Lung (tissue), 16 donors: ENCODE measurements around the gene ADIG. TPM values are rescaled to one million over a fixed set of nuclear protein-coding genes. Genes with fewer than 3 reads are reported as not detected.

Experiments used
- ATAC-seq: fragments of 200-7000 bp; cut with Tn5 transposase; one replicate; pipeline ENCODE4 v1.9.1; 2020; ENCODE audit warnings: moderate number of reproducible peaks; ENCODE audit not compliant: insufficient read depth, low FRiP score
- DNase-seq, 3 donors: peaks; one replicate each; pipeline ENCODE4 v3.0.0-alpha.2; 2013 to 2017
- H3K27ac ChIP-seq, 2 donors: one replicate each; pipeline ENCODE4 v1.5.1; 2013; ENCODE audit warnings: mild to moderate bottlenecking in 2 of 2, moderate library complexity in 2 of 2, control low read depth in 1 of 2, inconsistent platforms in 1 of 2, low read depth in 1 of 2, low read length in 1 of 2
- H3K27me3 ChIP-seq, 3 donors: one replicate each; pipeline ENCODE4 v1.5.1; 2013; ENCODE audit warnings: low read length in 2 of 3; ENCODE audit not compliant: control insufficient read depth in 3 of 3, insufficient read depth in 3 of 3
- H3K36me3 ChIP-seq, 4 donors: one replicate each; pipeline ENCODE4 v1.5.1; 2013; ENCODE audit warnings: low read length in 4 of 4, mild to moderate bottlenecking in 1 of 4, moderate library complexity in 1 of 4; ENCODE audit not compliant: control insufficient read depth in 4 of 4, insufficient read depth in 4 of 4
- H3K4me1 ChIP-seq, 5 donors: one replicate each; pipeline ENCODE4 v1.5.1; 2013; ENCODE audit warnings: low read length in 5 of 5, mild to moderate bottlenecking in 2 of 5, moderate library complexity in 1 of 5; ENCODE audit not compliant: control insufficient read depth in 5 of 5, insufficient read depth in 5 of 5
- H3K4me3 ChIP-seq: one replicate; pipeline ENCODE4 v1.5.1; 2013; ENCODE audit warnings: mild to moderate bottlenecking, control low read depth, moderate library complexity
- H3K9ac ChIP-seq, 2 donors: one replicate each; pipeline ENCODE4 v1.5.1; 2013; ENCODE audit warnings: low read length in 2 of 2, control low read depth in 1 of 2; ENCODE audit not compliant: insufficient read depth in 1 of 2
- H3K9me3 ChIP-seq, 4 donors: one replicate each; pipeline ENCODE4 v1.5.1; 2013; ENCODE audit warnings: low read length in 3 of 4, mild to moderate bottlenecking in 1 of 4, moderate library complexity in 1 of 4; ENCODE audit not compliant: control insufficient read depth in 4 of 4, insufficient read depth in 3 of 4
- WGBS, 2 donors: extraction: QIAGEN DNeasy Blood & Tissue Kit; methylation state at CpG; one replicate each; pipeline ENCODE4 v1.1.7; 2013; 5-methylcytosine and 5-hydroxymethylcytosine counted together
- long read RNA-seq, 5 donors: transcript quantifications; one replicate each; lab custom pipeline, GENCODE V29; 2026
- polyA plus RNA-seq, 2 donors: library from polyadenylated mRNA; stranded (reverse); fragments of 200-250 nt; gene quantifications; one replicate each; pipeline ENCODE4 v1.2.1, GENCODE V29; 2013
- total RNA-seq, 2 donors: library from RNA; depleted of rRNA in 1 of 2; stranded (reverse); fragments of >200 nt in 1 of 2; gene quantifications; one replicate each; pipeline ENCODE4 v1.2.1, GENCODE V29; 2014 to 2021
- TF ChIP-seq, protein P1 (sequence below): IDR thresholded peaks from 2 replicates; pipeline ENCODE4 v1.5.1; 2012; ENCODE audit warnings: mild to moderate bottlenecking; ENCODE audit errors: control extremely low read depth, extremely low read depth
- donor health status: control.
- donor health status: control.
- donor health status: Bipolar disorder and iron deficiency.
- donor health status: healthy.
- donor health status: DM: yes; HTN: yes; CAD: no.

Gene ADIG
- total RNA-seq, result not detected
- not detected for polyA plus RNA-seq
- long read RNA-seq, donor 1, result 0 reads
- long read RNA-seq, donor 2, result 0 reads
- long read RNA-seq, donor 3, result 0 reads
- long read RNA-seq, donor 4, result 0 reads
- long read RNA-seq, donor 5, result 0 reads

DNA sequence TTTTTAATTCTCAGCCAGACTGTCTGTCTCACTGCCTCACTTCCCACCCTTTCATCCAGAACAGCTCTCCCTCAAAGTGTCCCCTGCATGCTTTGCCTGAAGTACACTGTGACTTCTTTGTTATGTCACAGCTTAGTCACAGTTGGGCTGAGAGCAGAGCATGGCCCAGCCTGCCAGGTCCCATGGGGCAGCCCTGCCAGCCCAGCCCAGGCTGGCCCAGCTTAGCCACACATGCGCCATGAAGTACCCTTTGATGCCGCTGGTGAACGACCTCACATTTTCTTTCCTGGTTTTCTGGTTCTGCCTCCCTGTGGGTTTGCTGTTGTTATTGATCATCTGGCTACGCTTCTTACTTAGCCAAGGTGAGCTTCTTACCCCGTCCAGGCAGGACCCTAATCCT, at the start of gene ADIG:
TSS of gene ADIG (plus strand) at position 185 of the 400 bp plus-strand sequence. CDS start at position 239, 54 bp downstream.
- H3K4me1 ChIP-seq, result no peaks in the 10 kb centered on the region
- WGBS, 2 donors, result 64 to 72% methylated on average over 5 of the region's 5 CpGs
- ATAC-seq (no peak), DNase-seq (no peak)
- TF ChIP-seq, protein P1, sequence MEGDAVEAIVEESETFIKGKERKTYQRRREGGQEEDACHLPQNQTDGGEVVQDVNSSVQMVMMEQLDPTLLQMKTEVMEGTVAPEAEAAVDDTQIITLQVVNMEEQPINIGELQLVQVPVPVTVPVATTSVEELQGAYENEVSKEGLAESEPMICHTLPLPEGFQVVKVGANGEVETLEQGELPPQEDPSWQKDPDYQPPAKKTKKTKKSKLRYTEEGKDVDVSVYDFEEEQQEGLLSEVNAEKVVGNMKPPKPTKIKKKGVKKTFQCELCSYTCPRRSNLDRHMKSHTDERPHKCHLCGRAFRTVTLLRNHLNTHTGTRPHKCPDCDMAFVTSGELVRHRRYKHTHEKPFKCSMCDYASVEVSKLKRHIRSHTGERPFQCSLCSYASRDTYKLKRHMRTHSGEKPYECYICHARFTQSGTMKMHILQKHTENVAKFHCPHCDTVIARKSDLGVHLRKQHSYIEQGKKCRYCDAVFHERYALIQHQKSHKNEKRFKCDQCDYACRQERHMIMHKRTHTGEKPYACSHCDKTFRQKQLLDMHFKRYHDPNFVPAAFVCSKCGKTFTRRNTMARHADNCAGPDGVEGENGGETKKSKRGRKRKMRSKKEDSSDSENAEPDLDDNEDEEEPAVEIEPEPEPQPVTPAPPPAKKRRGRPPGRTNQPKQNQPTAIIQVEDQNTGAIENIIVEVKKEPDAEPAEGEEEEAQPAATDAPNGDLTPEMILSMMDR, result no peak
- H3K27ac ChIP-seq, result no peak within 1 kb of the TSS
- H3K4me3 ChIP-seq, result no peak within 1 kb of the TSS
- H3K27me3 ChIP-seq, result peaks cover 0 to 2% (median 0%) of the 10 kb centered on the region in 3 donors
- peaks cover 0 to 3% (median 0%) of the 10 kb centered on the region in 4 donors for H3K9me3 ChIP-seq
- H3K36me3 ChIP-seq, result peaks cover 0 to 6% (median 2%) of the 10 kb centered on the region in 4 donors
- H3K9ac ChIP-seq, result no peak within 1 kb of the TSS

- peaks cover 22 to 54% (median 41%) of the 10 kb centered on the region in 4 donors for H3K36me3 ChIP-seq
- no peak for DNase-seq
Measured at GRCh38 chr20:38534756-38535155, 46.2 kb upstream of the ADIG start.

DNA sequence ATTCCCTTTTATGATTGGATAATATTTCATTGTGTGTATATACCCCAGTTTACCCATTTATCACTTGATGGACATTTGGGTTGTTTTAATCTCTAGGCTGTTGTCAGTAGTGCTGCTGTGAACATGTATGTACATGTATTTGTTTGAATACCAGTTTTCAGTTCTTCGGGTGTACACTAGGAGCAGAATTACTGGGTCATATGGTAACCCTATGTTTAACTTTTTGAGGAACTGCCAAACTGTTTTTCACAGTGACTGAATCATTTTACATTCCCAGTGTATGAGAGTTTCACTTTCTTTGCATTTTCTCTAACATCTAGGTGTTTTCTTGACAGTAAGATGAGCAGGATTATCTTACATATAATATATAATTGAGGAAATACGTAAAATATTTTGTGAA, 44.7 kb upstream of the ADIG start:
- Histone ChIP-seq H3K27me3 (no peaks in the 10 kb centered on the region), H3K9me3 (no peaks in the 10 kb centered on the region), H3K9ac (no peak overlapping the region), H3K36me3 (peaks cover 25 to 63% (median 50%) of the 10 kb centered on the region in 4 donors), H3K4me1 (no peaks in the 10 kb centered on the region), H3K4me3 (no peak overlapping the region), H3K27ac (no peak overlapping the region)
- TF ChIP-seq, protein P1, result no peak
- WGBS, 2 donors, result 94 to 99% methylated on average over 2 of the region's 2 CpGs
- ATAC-seq (no peak), DNase-seq (no peak)

More at GRCh38 chr20:38534756-38535155, 46.2 kb upstream of the ADIG start:
- WGBS, 2 donors, result 94 to 96% methylated on average over 11 of the region's 11 CpGs
- no peaks in the 10 kb centered on the region for H3K27me3 ChIP-seq
- TF ChIP-seq, protein P1, result no peak
- H3K27ac ChIP-seq, result no peak overlapping the region
- no peak overlapping the region for H3K4me3 ChIP-seq
- H3K9ac ChIP-seq, result no peak overlapping the region
- no peaks in the 10 kb centered on the region for H3K9me3 ChIP-seq
- no peak for ATAC-seq
- no peaks in the 10 kb centered on the region for H3K4me1 ChIP-seq

DNA sequence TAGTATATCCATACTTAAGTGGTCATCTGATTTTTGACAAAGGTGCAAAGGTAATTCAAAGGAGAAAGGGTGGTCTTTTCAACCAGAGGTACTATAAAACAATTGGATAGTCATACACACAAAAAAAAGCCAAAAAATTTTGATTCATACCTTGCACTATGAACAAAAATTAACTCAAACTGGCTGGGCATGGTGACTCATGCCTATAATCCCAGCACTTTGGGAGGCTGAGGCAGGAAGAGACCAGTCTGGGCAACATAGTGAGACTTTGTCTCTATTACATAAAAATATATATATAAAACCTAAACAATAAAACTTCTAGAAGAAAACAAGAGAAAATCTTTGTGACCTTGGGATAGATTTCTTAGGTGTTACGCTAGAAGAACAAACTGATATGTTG, 43.8 kb upstream of the ADIG start:
- 98 to 99% methylated on average over 1 of the region's 1 CpG for WGBS, 2 donors

More for the DNA sequence above, 43.8 kb upstream of the ADIG start:
- no peak overlapping the region for H3K4me3 ChIP-seq
- peaks cover 23 to 62% (median 56%) of the 10 kb centered on the region in 4 donors for H3K36me3 ChIP-seq
- ATAC-seq (no peak), DNase-seq (no peak)
- H3K9ac ChIP-seq, result no peak overlapping the region
- H3K27ac ChIP-seq, result no peak overlapping the region
- H3K4me1 ChIP-seq, result no peaks in the 10 kb centered on the region
- TF ChIP-seq, protein P1, result no peak
- H3K9me3 ChIP-seq, result no peaks in the 10 kb centered on the region
- H3K27me3 ChIP-seq, result no peaks in the 10 kb centered on the region
